Measurements from ENCODE around the gene LRRC39.
A peak's percentile ranks its signal among the peaks of the same experiment; 100 is the strongest.

LRRC39 gene

GRCh38 chr1:100145116-100145515, 32.9 kb downstream of the LRRC39 start:
- DNase-seq = no peak

- no peak for DNase-seq
These were observed 35.7 kb downstream of the LRRC39 start for GRCh38 chr1:100142343-100142742.

- no peak for DNase-seq
These were observed 36.9 kb downstream of the LRRC39 start for GRCh38 chr1:100141192-100141591.

- DNase-seq = no peak
These were observed 40.5 kb downstream of the LRRC39 start for GRCh38 chr1:100137602-100138001.

- no peak for DNase-seq
These were observed 43.2 kb downstream of the LRRC39 start for GRCh38 chr1:100134872-100135271.

- DNase-seq = peak; percentile 93
These were observed 45.2 kb downstream of the LRRC39 start, which contains the start of the genes SASS6 and TRMT13 for GRCh38 chr1:100132566-100133477. Gene SASS6, minus strand, starts transcription at chr1:100132930. Its CDS starts 116 bp downstream, at chr1:100132814. Gene TRMT13, plus strand, starts transcription at chr1:100133163. Its CDS starts 6 bp downstream, at chr1:100133169.

DNA sequence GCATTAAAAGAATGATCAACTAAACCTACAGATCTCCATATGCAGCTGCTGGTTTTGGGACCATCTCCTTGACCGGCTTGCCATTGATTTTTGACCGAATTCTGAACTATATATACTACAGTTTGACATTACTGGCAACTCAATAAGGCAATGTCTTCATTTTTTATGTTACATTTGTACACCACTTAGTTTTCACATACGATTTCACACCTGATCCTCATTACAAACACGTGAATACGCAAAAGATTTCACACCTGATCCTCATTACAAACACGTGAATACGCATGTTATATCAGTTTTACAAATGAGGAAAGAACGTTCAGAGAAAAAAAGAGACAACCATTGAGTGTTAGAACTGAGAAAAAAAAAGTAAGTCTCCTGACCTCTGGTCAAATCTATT, 46.4 kb downstream of the LRRC39 start:
- no peak for DNase-seq

- no peak for DNase-seq
These were observed 47.4 kb downstream of the LRRC39 start for GRCh38 chr1:100130552-100131077.

DNA sequence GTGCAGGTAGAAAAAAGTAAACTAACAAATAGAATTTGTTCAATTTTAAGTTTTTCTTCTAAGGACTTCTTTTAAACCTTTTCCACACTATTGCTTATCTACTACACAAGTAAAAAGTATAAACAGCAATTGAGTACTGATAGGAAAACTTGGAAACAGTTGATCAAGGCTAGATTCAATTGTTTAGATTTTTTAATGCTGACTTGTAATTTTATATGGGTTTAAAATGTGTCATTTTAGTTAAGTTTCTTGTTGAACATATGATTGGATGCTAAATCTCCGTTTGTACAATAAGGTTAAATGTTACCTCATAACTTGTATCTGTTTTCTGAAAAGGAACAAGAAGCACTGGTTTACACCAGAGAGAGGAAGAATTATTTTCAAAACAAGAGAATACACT, 50.8 kb downstream of the LRRC39 start:
- no peak for DNase-seq

GRCh38 chr1:100122177-100122576, 55.9 kb downstream of the LRRC39 start:
- no peak for DNase-seq

DNA sequence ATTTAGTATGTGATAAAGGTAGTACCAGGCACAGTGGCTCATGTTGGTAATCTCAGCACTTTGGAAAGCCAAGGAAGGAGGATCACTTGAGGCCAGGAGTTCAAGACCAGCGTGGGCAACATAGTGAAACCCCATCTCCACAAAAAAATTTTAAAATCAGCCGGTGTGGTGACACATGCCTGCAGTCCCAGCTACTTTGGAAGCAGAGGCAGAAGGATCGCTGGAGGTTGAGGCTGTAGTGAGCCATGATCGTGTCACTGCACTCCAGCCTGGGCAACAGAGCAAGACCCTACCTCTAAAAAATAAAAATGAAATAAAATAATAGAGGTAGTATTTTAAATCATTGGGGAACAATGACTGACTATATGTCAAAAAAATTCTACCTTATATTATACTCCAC, 62.5 kb downstream of the LRRC39 start:
- DNase-seq = no peak

DNA sequence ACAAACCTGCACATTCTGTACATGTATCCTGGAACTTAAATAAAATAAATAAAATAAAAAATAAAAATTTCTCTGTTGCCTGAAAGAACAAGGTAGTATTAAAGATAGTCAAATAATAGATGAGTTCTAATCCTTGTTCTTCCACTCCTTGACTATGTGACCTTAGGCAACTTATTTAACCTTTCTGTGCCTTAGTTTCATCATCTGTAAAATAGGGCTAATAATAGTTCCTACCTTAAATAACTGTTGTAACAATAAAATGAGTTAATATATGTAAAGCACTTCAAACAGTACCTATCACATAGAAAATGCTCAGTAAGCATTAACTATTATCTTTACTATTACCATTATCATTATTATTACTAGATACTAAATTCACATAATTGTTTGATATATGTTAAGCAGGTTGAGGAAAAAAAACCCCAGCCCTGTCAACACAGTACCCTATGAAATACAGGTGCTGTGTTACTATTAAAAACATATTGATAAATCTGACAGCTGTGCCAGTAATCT, 68.4 kb downstream of the LRRC39 start:
- DNase-seq = no peak

GRCh38 chr1:100107696-100108095, 70.4 kb downstream of the LRRC39 start:
- DNase-seq = no peak

GRCh38 chr1:100101564-100101963, 76.5 kb downstream of the LRRC39 start:
- no peak for DNase-seq

GRCh38 chr1:100100202-100100601, 77.9 kb downstream of the LRRC39 start:
- no peak for DNase-seq
